Nephron progenitor cell (in vitro differentiated cells): Measurements from ENCODE around the gene SHC4.

ENCODE experiments used
- DNase-seq: peaks from one replicate; pipeline ENCODE4 v3.0.0; 2021
- H3K27ac Mint-ChIP-seq: 2 replicates; pipeline ENCODE4 v1.8.0; 2021; ENCODE audit warnings: mild to moderate bottlenecking, moderate library complexity, mixed read lengths
- H3K27me3 Mint-ChIP-seq: 2 replicates; pipeline ENCODE4 v1.8.0; 2021; ENCODE audit warnings: mild to moderate bottlenecking, low read depth, mixed read lengths; ENCODE audit not compliant: poor library complexity
- H3K36me3 Mint-ChIP-seq: 2 replicates; pipeline ENCODE4 v1.8.0; 2021; ENCODE audit warnings: low read depth, mixed read lengths
- H3K4me1 Mint-ChIP-seq: 2 replicates; pipeline ENCODE4 v1.8.0; 2021; ENCODE audit warnings: mixed read lengths
- H3K4me3 Mint-ChIP-seq: 2 replicates; pipeline ENCODE4 v1.8.0; 2021; ENCODE audit warnings: mild to moderate bottlenecking, moderate library complexity, mixed read lengths
- H3K9me3 Mint-ChIP-seq: 2 replicates; pipeline ENCODE4 v1.8.0; 2021; ENCODE audit warnings: mild to moderate bottlenecking, moderate library complexity, mixed read lengths
- CTCF ChIP-seq: fragments of 200-600 bp; sonication (generic); IDR thresholded peaks from 2 replicates; pipeline ENCODE4 v1.5.0; 2021; ENCODE audit warnings: antibody characterized with exemption

Gene SHC4

GRCh38 chr15:48800245-48800644 lies 163.5 kb downstream of the SHC4 start:
- Mint-ChIP-seq H3K9me3 (no peaks in the 10 kb centered on the region), H3K36me3 (peaks cover 16% of the 10 kb centered on the region), H3K27ac (no peak overlapping the region), H3K27me3 (no peaks in the 10 kb centered on the region), H3K4me3 (no peak overlapping the region), H3K4me1 (peaks cover 32% of the 10 kb centered on the region)
- DNase-seq = no peak
- no peak for TF ChIP-seq CTCF

GRCh38 chr15:48798319-48798718 lies 165.4 kb downstream of the SHC4 start:
- Mint-ChIP-seq H3K27ac (no peak overlapping the region), H3K27me3 (no peaks in the 10 kb centered on the region), H3K4me1 (peaks cover 21% of the 10 kb centered on the region), H3K9me3 (no peaks in the 10 kb centered on the region), H3K4me3 (no peak overlapping the region), H3K36me3 (peaks cover 13% of the 10 kb centered on the region)
- DNase-seq = no peak
- TF ChIP-seq CTCF = no peak

DNA sequence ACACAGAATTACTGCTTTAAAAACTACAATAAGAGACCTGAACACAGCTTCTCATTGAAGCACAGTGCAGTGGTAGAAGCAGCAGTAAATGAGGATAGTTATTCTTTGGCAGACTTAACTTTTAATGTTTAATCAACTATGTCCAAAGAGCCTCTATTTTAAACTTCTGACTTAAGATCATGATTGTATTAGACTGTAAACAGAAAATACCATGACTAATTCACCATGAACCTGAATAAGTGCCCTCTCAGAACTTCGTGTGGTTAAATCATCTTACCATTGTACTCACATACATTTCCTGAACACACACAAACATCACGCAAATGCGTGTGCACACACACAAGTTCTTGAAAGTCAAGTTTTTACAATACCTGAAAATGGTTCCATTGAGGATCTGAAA lies 166.8 kb downstream of the SHC4 start:
- Mint-ChIP-seq H3K9me3 (no peaks in the 10 kb centered on the region), H3K4me3 (no peak overlapping the region), H3K4me1 (peaks cover 21% of the 10 kb centered on the region), H3K27me3 (no peaks in the 10 kb centered on the region), H3K36me3 (peaks cover 27% of the 10 kb centered on the region), H3K27ac (no peak overlapping the region)
- DNase-seq = no peak
- TF ChIP-seq CTCF = no peak

GRCh38 chr15:48796521-48796920 lies 167.2 kb downstream of the SHC4 start:
- peaks cover 28% of the 10 kb centered on the region for H3K36me3 Mint-ChIP-seq
- no peak overlapping the region for H3K27ac Mint-ChIP-seq
- no peak for TF ChIP-seq CTCF
- DNase-seq = no peak
- H3K4me1 Mint-ChIP-seq = peaks cover 21% of the 10 kb centered on the region
- no peaks in the 10 kb centered on the region for H3K9me3 Mint-ChIP-seq
- no peaks in the 10 kb centered on the region for H3K27me3 Mint-ChIP-seq
- no peak overlapping the region for H3K4me3 Mint-ChIP-seq

DNA sequence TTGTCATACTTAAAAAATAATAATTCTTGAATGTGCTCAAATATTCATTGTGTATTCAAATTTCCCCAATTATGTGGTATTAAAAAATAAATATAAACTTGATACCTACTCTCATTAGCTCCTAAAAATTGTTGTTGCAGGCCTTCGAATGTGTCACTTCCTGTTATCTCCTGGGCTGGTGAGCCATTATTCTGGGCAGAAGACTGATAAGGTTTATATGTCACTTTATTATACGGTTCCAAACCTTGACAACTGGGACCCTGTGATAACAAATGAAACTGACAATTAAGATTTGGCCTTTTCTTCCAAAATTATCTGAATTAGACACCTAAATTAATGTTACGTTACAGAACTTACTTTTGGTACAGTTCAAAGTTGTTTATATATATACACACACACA lies 167.8 kb downstream of the SHC4 start:
- DNase-seq = no peak
- H3K4me1 Mint-ChIP-seq = peaks cover 21% of the 10 kb centered on the region
- no peaks in the 10 kb centered on the region for H3K27me3 Mint-ChIP-seq
- peaks cover 32% of the 10 kb centered on the region for H3K36me3 Mint-ChIP-seq
- H3K9me3 Mint-ChIP-seq = no peaks in the 10 kb centered on the region
- no peak for TF ChIP-seq CTCF
- no peak overlapping the region for H3K4me3 Mint-ChIP-seq
- no peak overlapping the region for H3K27ac Mint-ChIP-seq

GRCh38 chr15:48794697-48795134 lies 169.0 kb downstream of the SHC4 start:
- Mint-ChIP-seq H3K4me3 (no peak overlapping the region), H3K27ac (no peak overlapping the region), H3K27me3 (no peaks in the 10 kb centered on the region), H3K4me1 (peaks cover 12% of the 10 kb centered on the region), H3K9me3 (no peaks in the 10 kb centered on the region), H3K36me3 (peaks cover 44% of the 10 kb centered on the region)
- TF ChIP-seq CTCF = no peak
- DNase-seq = no peak
